Measurements from ENCODE around the gene TIE1. TPM values are rescaled to one million over a fixed set of nuclear protein-coding genes. Genes with fewer than 3 reads are reported as not detected.

The TIE1 gene
- total and polyA plus RNA-seq, 2 donors (not counting 3 experiments of a cell fraction or from before 2014, with no cell fraction given), result 531 to 620 TPM

GRCh38 chr1:43253876-43254275 is 46.9 kb upstream of the TIE1 start:
- TF ChIP-seq EZH2 (IDR thresholded peaks at IDR 0.05; ENCODE audit: borderline replicate concordance, low read depth, low read length, severe bottlenecking), result no peak
- TF ChIP-seq CTCF (IDR thresholded peaks at IDR 0.05; ENCODE audit: extremely low read depth in 1 of 2, insufficient read depth in 1 of 2, low read depth in 1 of 2, low read length in 2 of 2), result no peak
- Histone ChIP-seq H3K9me3 (replicated peaks; ENCODE audit: control insufficient read depth, insufficient read depth, low read length) (no peaks in the 10 kb centered on the region), H3K4me2 (ENCODE audit: insufficient read depth, low read length) (no peak overlapping the region), H3K9me1 (replicated peaks; ENCODE audit: control insufficient read depth, extremely low read depth, insufficient read depth, low read length) (no peaks in the 10 kb centered on the region), H3K27ac (ENCODE audit: insufficient read depth, low read depth, low read length) (no peak overlapping the region), H3K27me3 (ENCODE audit: control insufficient read depth in 2 of 2, insufficient read depth in 2 of 2, low read length in 2 of 2) (peaks cover 5 to 13% of the 10 kb centered on the region in 2 experiments), H2AFZ (ENCODE audit: low read depth, low read length) (no peak overlapping the region), H3K79me2 (ENCODE audit: control insufficient read depth, insufficient read depth, low read length) (no peaks in the 10 kb centered on the region), H4K20me1 (replicated peaks; ENCODE audit: control insufficient read depth, extremely low read depth, insufficient read depth, low read length) (no peaks in the 10 kb centered on the region), H3K36me3 (ENCODE audit: control insufficient read depth in 2 of 2, extremely low read depth in 1 of 2, insufficient read depth in 2 of 2, low read length in 2 of 2) (no peaks in the 10 kb centered on the region), H3K4me1 (ENCODE audit: control insufficient read depth, extremely low read depth, insufficient read depth, low read length) (no peaks in the 10 kb centered on the region), H3K9ac (replicated peaks; ENCODE audit: extremely low read depth, insufficient read depth, low read length) (no peak overlapping the region), H3K4me3 (replicated peaks in 1 of 3; ENCODE audit: insufficient read depth in 1 of 3, low read depth in 1 of 3, low read length in 3 of 3) (no peak overlapping the region)
- dilution Hi-C loops (cut with MboI; ENCODE audit: extremely low pct_ligation_motif_present, low sequenced_read_pairs) (no loop called here), intact Hi-C loops (cut with micrococcal nuclease) (no loop called here)
- ChIA-PET POLR2A (no interaction called here), CTCF (interaction anchor here (0.8 to 1.2 kb wide), 2 partner anchors 9 to 34 kb away, joined by 3 read pairs; no protein-coding TSS in a partner anchor)
- no TSS peak for BruUV-seq (replicated peaks)
- FAIRE-seq (no peak), DNase-seq (ENCODE audit: low read depth, low spot score) (no peak)

GRCh38 chr1:43255438-43256210 is 45.2 kb upstream of the TIE1 start:
- no peaks in the 10 kb centered on the region for H4K20me1 ChIP-seq (replicated peaks; ENCODE audit: control insufficient read depth, extremely low read depth, insufficient read depth, low read length)
- H3K36me3 ChIP-seq (ENCODE audit: control insufficient read depth in 2 of 2, extremely low read depth in 1 of 2, insufficient read depth in 2 of 2, low read length in 2 of 2), result no peaks in the 10 kb centered on the region
- H3K9ac ChIP-seq (replicated peaks; ENCODE audit: extremely low read depth, insufficient read depth, low read length), result no peak overlapping the region
- TF ChIP-seq FOS (IDR thresholded peaks at IDR 0.05; ENCODE audit: borderline replicate concordance, insufficient read depth, low read length) (no peak), MAX (IDR thresholded peaks at IDR 0.05; ENCODE audit: insufficient read depth, insufficient read length) (no peak), EZH2 (IDR thresholded peaks at IDR 0.05; ENCODE audit: borderline replicate concordance, low read depth, low read length, severe bottlenecking) (no peak), JUN (IDR thresholded peaks at IDR 0.05; ENCODE audit: borderline replicate concordance, insufficient read depth, insufficient read length, low read depth) (no peak), POLR2A (IDR thresholded peaks at IDR 0.05; ENCODE audit: low read depth, low read length) (no peak), CTCF (IDR thresholded peaks at IDR 0.05; ENCODE audit: extremely low read depth in 1 of 2, insufficient read depth in 1 of 2, low read depth in 1 of 2, low read length in 2 of 2) (no peak), MYC (IDR thresholded peaks at IDR 0.05; ENCODE audit: low read depth, low read length) (no peak), POLR2AphosphoS5 (IDR thresholded peaks at IDR 0.05; ENCODE audit: insufficient read depth, low read depth, low read length) (no peak), GATA2 (IDR thresholded peaks at IDR 0.05; ENCODE audit: insufficient read depth, insufficient read length, low read depth, low read length) (no peak)
- no peaks in the 10 kb centered on the region for H3K79me2 ChIP-seq (ENCODE audit: control insufficient read depth, insufficient read depth, low read length)
- dilution Hi-C loops (cut with MboI; ENCODE audit: extremely low pct_ligation_motif_present, low sequenced_read_pairs) (no loop called here), intact Hi-C loops (cut with micrococcal nuclease) (no loop called here)
- BruUV-seq (replicated peaks), result no TSS peak
- H3K27me3 ChIP-seq (ENCODE audit: control insufficient read depth in 2 of 2, insufficient read depth in 2 of 2, low read length in 2 of 2), result peaks cover 5 to 13% of the 10 kb centered on the region in 2 experiments
- H3K4me2 ChIP-seq (ENCODE audit: insufficient read depth, low read length), result no peak overlapping the region
- DNase-seq (ENCODE audit: low read depth, low spot score) (no peak), FAIRE-seq (no peak)
- H3K9me1 ChIP-seq (replicated peaks; ENCODE audit: control insufficient read depth, extremely low read depth, insufficient read depth, low read length), result no peaks in the 10 kb centered on the region
- ChIA-PET POLR2A (no interaction called here), CTCF (no interaction called here)
- H3K4me3 ChIP-seq (replicated peaks in 1 of 3; ENCODE audit: insufficient read depth in 1 of 3, low read depth in 1 of 3, low read length in 3 of 3), result no peak overlapping the region
- no peak overlapping the region for H3K27ac ChIP-seq (ENCODE audit: insufficient read depth, low read depth, low read length)
- no peaks in the 10 kb centered on the region for H3K4me1 ChIP-seq (ENCODE audit: control insufficient read depth, extremely low read depth, insufficient read depth, low read length)
- no peak overlapping the region for H2AFZ ChIP-seq (ENCODE audit: low read depth, low read length)
- no peaks in the 10 kb centered on the region for H3K9me3 ChIP-seq (replicated peaks; ENCODE audit: control insufficient read depth, insufficient read depth, low read length)
